Endothelial cell of umbilical vein (primary cell): Measurements from ENCODE around the gene ACAP2. TPM values are rescaled to one million over a fixed set of nuclear protein-coding genes. Genes with fewer than 3 reads are reported as not detected.

ENCODE experiments used
- BruUV-seq: library from RNA; stranded (reverse); fragments of 400-500 nt; replicated peaks from 2 replicates; lab custom pipeline; 2021; lab: Mats Ljungman, UMichigan
- CTCF ChIA-PET: fragments of 300-600, 350-600 bp; sonication (Branson Sonifier 250); formaldehyde crosslinking; loops from one replicate; lab custom pipeline; 2021; ENCODE audit warnings: antibody characterized with exemption, inconsistent platforms; lab: Charles Lee
- POLR2A ChIA-PET: fragments of 300-600, 350-600 bp; sonication (Branson Sonifier 250); formaldehyde crosslinking; loops from one replicate; lab custom pipeline; 2021; ENCODE audit warnings: antibody characterized with exemption, inconsistent platforms; lab: Charles Lee
- DNase-seq: peaks from one replicate; pipeline ENCODE4 v3.0.0-alpha.2; 2011; ENCODE audit warnings: low read depth, low spot score
- FAIRE-seq: peaks from 2 replicates; lab custom pipeline; 2011; peaks lifted over from hg19 to GRCh38; lab: Jason Lieb, UNC
- H2AFZ ChIP-seq: 2 replicates; pipeline ENCODE4 v1.6.0; 2012; ENCODE audit warnings: low read depth, low read length, control low read depth, inconsistent platforms
- H3K27ac ChIP-seq: 2 replicates; pipeline ENCODE4 v1.5.1; 2011; ENCODE audit warnings: low read depth, mild to moderate bottlenecking, control low read depth, low read length, moderate library complexity; ENCODE audit not compliant: insufficient read depth
- H3K27me3 ChIP-seq, 2 experiments: 2 replicates each; pipeline versions ENCODE4 v1.6.0 to v1.6.1; 2011; ENCODE audit warnings: low read length in 2 of 2, mixed read lengths in 1 of 2; ENCODE audit not compliant: control insufficient read depth in 2 of 2, insufficient read depth in 2 of 2
- H3K36me3 ChIP-seq, 2 experiments: 2 replicates in 1 of 2; 3 replicates in 1 of 2; pipeline ENCODE4 v1.5.1; 2011; ENCODE audit warnings: low read length in 2 of 2, mild to moderate bottlenecking in 1 of 2, moderate library complexity in 1 of 2; ENCODE audit not compliant: control insufficient read depth in 2 of 2, insufficient read depth in 2 of 2; ENCODE audit errors: extremely low read depth in 1 of 2
- H3K4me1 ChIP-seq: 3 replicates; pipeline ENCODE4 v1.5.1; 2011; ENCODE audit warnings: mild to moderate bottlenecking, low read length; ENCODE audit not compliant: control insufficient read depth, insufficient read depth; ENCODE audit errors: extremely low read depth
- H3K4me2 ChIP-seq: 2 replicates; pipeline ENCODE4 v1.6.1; 2011; ENCODE audit warnings: low read length, control low read depth, mixed read lengths; ENCODE audit not compliant: insufficient read depth
- H3K4me3 ChIP-seq, 3 experiments: fragments of 200-600 bp in 1 of 3; sonication (generic), shearing (Covaris generic) in 1 of 3; replicated peaks in 1 of 3; 2 replicates each; pipeline ENCODE4 v1.5.1; 2011 to 2016; ENCODE audit warnings: control low read depth in 3 of 3, low read length in 3 of 3, mild to moderate bottlenecking in 2 of 3, inconsistent platforms in 1 of 3, low read depth in 1 of 3, moderate library complexity in 1 of 3; ENCODE audit not compliant: insufficient read depth in 1 of 3
- H3K79me2 ChIP-seq: 2 replicates; pipeline ENCODE4 v1.6.0; 2012; ENCODE audit warnings: low read length, inconsistent platforms; ENCODE audit not compliant: control insufficient read depth, insufficient read depth
- H3K9ac ChIP-seq: replicated peaks from 2 replicates; pipeline ENCODE3; 2011; ENCODE audit warnings: low read length, control low read depth; ENCODE audit not compliant: insufficient read depth; ENCODE audit errors: extremely low read depth
- H3K9me1 ChIP-seq: replicated peaks from 3 replicates; pipeline ENCODE4 v1.6.0; 2011; ENCODE audit warnings: mild to moderate bottlenecking, low read length; ENCODE audit not compliant: control insufficient read depth, insufficient read depth; ENCODE audit errors: extremely low read depth
- H3K9me3 ChIP-seq: replicated peaks from 2 replicates; pipeline ENCODE4 v1.5.1; 2012; ENCODE audit warnings: low read length, inconsistent platforms; ENCODE audit not compliant: control insufficient read depth, insufficient read depth
- H4K20me1 ChIP-seq: replicated peaks from 2 replicates; pipeline ENCODE3; 2011; ENCODE audit warnings: mild to moderate bottlenecking, low read length; ENCODE audit not compliant: control insufficient read depth, insufficient read depth; ENCODE audit errors: extremely low read depth
- CTCF ChIP-seq, 2 donors: IDR thresholded peaks; 1 replicate in 1 of 2; 2 replicates in 1 of 2; pipeline ENCODE4 v1.5.1; 2011; ENCODE audit warnings: low read length in 2 of 2, mild to moderate bottlenecking in 2 of 2, moderate library complexity in 2 of 2, control low read depth in 1 of 2, inconsistent platforms in 1 of 2, low read depth in 1 of 2; ENCODE audit not compliant: insufficient read depth in 1 of 2; ENCODE audit errors: extremely low read depth in 1 of 2
- FOS ChIP-seq: IDR thresholded peaks from 2 replicates; pipeline ENCODE4 v1.6.1; 2011; ENCODE audit warnings: mild to moderate bottlenecking, low read length, moderate library complexity, borderline replicate concordance; ENCODE audit not compliant: insufficient read depth
- GATA2 ChIP-seq: IDR thresholded peaks from 2 replicates; pipeline ENCODE4 v1.7.0; 2011; ENCODE audit warnings: low read depth, mild to moderate bottlenecking, moderate library complexity, mixed read lengths, low read length; ENCODE audit not compliant: insufficient read length, insufficient read depth
- JUN ChIP-seq: IDR thresholded peaks from 2 replicates; pipeline ENCODE4 v1.6.1; 2011; ENCODE audit warnings: borderline replicate concordance, low read depth; ENCODE audit not compliant: insufficient read length, insufficient read depth
- POLR2A ChIP-seq: IDR thresholded peaks from 2 replicates; pipeline ENCODE4 v1.6.1; 2012; ENCODE audit warnings: low read depth, mild to moderate bottlenecking, control low read depth, low read length
- POLR2AphosphoS5 ChIP-seq: IDR thresholded peaks from 2 replicates; pipeline ENCODE4 v1.6.1; 2012; ENCODE audit warnings: low read depth, mild to moderate bottlenecking, control low read depth, low read length, moderate library complexity; ENCODE audit not compliant: insufficient read depth
- dilution Hi-C: fragments of 300-500 bp; cut with MboI; formaldehyde crosslinking; loops from one replicate; pipeline ENCODE4 v1.15.0; 2019; ENCODE audit warnings: low sequenced_read_pairs; ENCODE audit not compliant: extremely low pct_ligation_motif_present
- intact Hi-C: fragments of 100-400 bp; cut with micrococcal nuclease; formaldehyde crosslinking; loops from one replicate; pipeline ENCODE4 v1.10.0; 2022
- polyA plus RNA-seq, 4 experiments: library from polyadenylated mRNA; depleted of rRNA in 3 of 4; stranded (reverse) in 3 of 4; unstranded in 1 of 4; fragments of >200 nt; gene quantifications; 2 replicates each; pipeline versions ENCODE4 v1.2.1 to v1.2.3, GENCODE V29; 2011 to 2012; ENCODE audit warnings: missing spikeins in 1 of 4
- total RNA-seq: library from RNA; stranded (reverse); gene quantifications from 2 replicates; pipeline ENCODE4 v1.2.3, GENCODE V29; 2021

Gene ACAP2
- total and polyA plus RNA-seq, 2 donors (not counting 3 experiments of a cell fraction or from before 2014, with no cell fraction given), result 13.6 to 36.9 TPM

GRCh38 chr3:195282961-195283360, 159.9 kb downstream of the ACAP2 start:
- no peak for FAIRE-seq

More at GRCh38 chr3:195282961-195283360, 159.9 kb downstream of the ACAP2 start:
- no peaks in the 10 kb centered on the region for H3K9me1 ChIP-seq
- H3K4me3 ChIP-seq, result no peak overlapping the region
- peaks cover 15% of the 10 kb centered on the region for H3K4me1 ChIP-seq
- H3K36me3 ChIP-seq, result peaks cover 3 to 4% of the 10 kb centered on the region in 2 experiments
- H3K27me3 ChIP-seq, result no peaks in the 10 kb centered on the region
- no peaks in the 10 kb centered on the region for H3K79me2 ChIP-seq
- POLR2A ChIA-PET, result no interaction called here
- H4K20me1 ChIP-seq, result no peaks in the 10 kb centered on the region
- intact Hi-C loops, result no loop called here
- dilution Hi-C loops, result no loop called here
- no peak overlapping the region for H3K9ac ChIP-seq
- no peaks in the 10 kb centered on the region for H3K9me3 ChIP-seq
- no peak overlapping the region for H3K27ac ChIP-seq
- DNase-seq, result no peak
- no peak overlapping the region for H2AFZ ChIP-seq
- CTCF ChIA-PET, result interaction anchor here (4.0 kb wide), 1 partner anchor 12 kb away, joined by 21 read pairs; the partner anchor contains the start of gene XXYLT1
- TF ChIP-seq FOS (no peak), CTCF (IDR thresholded peaks at IDR 0.05; ENCODE audit: extremely low read depth in 1 of 2, insufficient read depth in 1 of 2, low read depth in 1 of 2, low read length in 2 of 2) (no peak), POLR2A (no peak), JUN (no peak), POLR2AphosphoS5 (no peak), GATA2 (no peak)
- no peak overlapping the region for H3K4me2 ChIP-seq
- no TSS peak for BruUV-seq
